Activated naive CD8-positive, alpha-beta T cell treated with anti-CD3 and anti-CD28 coated beads, Interleukin-2, amount 50 U/mL, for 24 hours (primary cell): ENCODE results near the gene PSMA7.

Experiments used
- ATAC-seq: fragments of 150-1000 bp; cut with Tn5 transposase; one replicate; pipeline ENCODE4 v1.10.0; 2021
- DNase-seq: peaks from one replicate; pipeline ENCODE4 v3.0.0; 2021
- H3K27ac Mint-ChIP-seq: one replicate; pipeline ENCODE4 v1.8.0; 2021; ENCODE audit warnings: mild to moderate bottlenecking, mixed read lengths
- H3K27me3 Mint-ChIP-seq: one replicate; pipeline ENCODE4 v1.8.0; 2021; ENCODE audit warnings: mixed read lengths
- H3K36me3 Mint-ChIP-seq: one replicate; pipeline ENCODE4 v1.8.0; 2021; ENCODE audit warnings: low read depth, mixed read lengths
- H3K4me1 Mint-ChIP-seq: one replicate; pipeline ENCODE4 v1.8.0; 2021; ENCODE audit warnings: mixed read lengths
- H3K4me3 Mint-ChIP-seq: one replicate; pipeline ENCODE4 v1.8.0; 2021; ENCODE audit warnings: mild to moderate bottlenecking, moderate library complexity, mixed read lengths
- H3K9me3 Mint-ChIP-seq: one replicate; pipeline ENCODE4 v1.8.0; 2021; ENCODE audit warnings: mixed read lengths

The PSMA7 gene

GRCh38 chr20:62089393-62089792 lies 53.8 kb downstream of the PSMA7 start:
- Mint-ChIP-seq H3K36me3 (peaks cover 2% of the 10 kb centered on the region), H3K4me3 (no peak overlapping the region), H3K27me3 (peaks cover 9% of the 10 kb centered on the region), H3K27ac (no peak overlapping the region), H3K4me1 (no peaks in the 10 kb centered on the region), H3K9me3 (peaks cover 12% of the 10 kb centered on the region)
- DNase-seq (no peak), ATAC-seq (no peak)

DNA sequence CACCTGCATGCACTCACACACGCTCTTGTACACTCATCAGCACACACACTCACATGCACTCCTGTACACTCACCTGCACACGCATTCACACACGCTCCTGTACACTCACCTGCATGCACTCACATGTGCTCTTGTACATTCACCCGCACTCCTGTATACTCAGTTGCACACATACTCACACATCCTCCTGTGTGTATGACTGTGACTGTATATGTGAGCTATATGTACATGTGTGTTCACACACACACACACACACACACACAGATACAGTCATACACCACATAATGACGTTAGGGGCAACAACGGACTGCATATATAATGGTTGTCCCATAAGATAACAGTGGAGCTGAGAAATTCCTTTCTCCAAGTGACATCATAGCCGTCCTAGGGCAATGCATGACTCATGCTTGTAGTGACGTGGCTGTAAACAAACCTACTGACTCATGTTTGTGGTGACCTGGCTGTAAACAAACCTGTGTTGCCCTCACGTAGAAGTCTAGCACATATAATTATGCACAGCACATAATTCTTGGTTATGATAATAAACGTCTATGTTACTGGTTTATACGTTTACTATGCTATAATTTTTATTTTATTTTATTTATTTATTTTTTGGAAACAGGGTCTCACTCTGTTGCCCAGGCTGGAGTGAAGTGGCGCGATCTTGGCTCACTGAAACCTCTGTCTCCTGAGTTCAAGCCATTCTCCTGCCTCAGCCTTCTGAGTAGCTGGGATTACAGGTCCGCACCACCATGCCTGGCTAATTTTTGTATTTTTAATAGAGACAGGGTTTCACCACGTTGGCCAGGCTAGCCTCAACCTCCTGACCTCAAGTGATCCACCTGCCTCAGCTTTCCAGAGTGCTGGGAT lies 54.7 kb downstream of the PSMA7 start:
- peaks cover 10% of the 10 kb centered on the region for H3K9me3 Mint-ChIP-seq
- H3K4me3 Mint-ChIP-seq: no peak overlapping the region
- H3K27me3 Mint-ChIP-seq: peaks cover 9% of the 10 kb centered on the region
- no peak for ATAC-seq
- peaks cover 2% of the 10 kb centered on the region for H3K36me3 Mint-ChIP-seq
- no peak overlapping the region for H3K27ac Mint-ChIP-seq
- no peaks in the 10 kb centered on the region for H3K4me1 Mint-ChIP-seq
- no peak for DNase-seq

GRCh38 chr20:62087632-62088031 lies 55.6 kb downstream of the PSMA7 start:
- DNase-seq: no peak
- Mint-ChIP-seq H3K9me3 (peaks cover 5% of the 10 kb centered on the region), H3K36me3 (peaks cover 2% of the 10 kb centered on the region), H3K27ac (no peak overlapping the region), H3K4me1 (no peaks in the 10 kb centered on the region), H3K27me3 (peaks cover 9% of the 10 kb centered on the region), H3K4me3 (no peak overlapping the region)
- no peak for ATAC-seq

- Mint-ChIP-seq H3K9me3 (peaks cover 5% of the 10 kb centered on the region), H3K4me3 (no peak overlapping the region), H3K27me3 (peaks cover 9% of the 10 kb centered on the region), H3K36me3 (peaks cover 2% of the 10 kb centered on the region), H3K27ac (no peak overlapping the region), H3K4me1 (no peaks in the 10 kb centered on the region)
- DNase-seq: no peak
- no peak for ATAC-seq
These were observed 56.0 kb downstream of the PSMA7 start for GRCh38 chr20:62087227-62087626.
